ENCODE measurements around the gene CRLF3.

DNA sequence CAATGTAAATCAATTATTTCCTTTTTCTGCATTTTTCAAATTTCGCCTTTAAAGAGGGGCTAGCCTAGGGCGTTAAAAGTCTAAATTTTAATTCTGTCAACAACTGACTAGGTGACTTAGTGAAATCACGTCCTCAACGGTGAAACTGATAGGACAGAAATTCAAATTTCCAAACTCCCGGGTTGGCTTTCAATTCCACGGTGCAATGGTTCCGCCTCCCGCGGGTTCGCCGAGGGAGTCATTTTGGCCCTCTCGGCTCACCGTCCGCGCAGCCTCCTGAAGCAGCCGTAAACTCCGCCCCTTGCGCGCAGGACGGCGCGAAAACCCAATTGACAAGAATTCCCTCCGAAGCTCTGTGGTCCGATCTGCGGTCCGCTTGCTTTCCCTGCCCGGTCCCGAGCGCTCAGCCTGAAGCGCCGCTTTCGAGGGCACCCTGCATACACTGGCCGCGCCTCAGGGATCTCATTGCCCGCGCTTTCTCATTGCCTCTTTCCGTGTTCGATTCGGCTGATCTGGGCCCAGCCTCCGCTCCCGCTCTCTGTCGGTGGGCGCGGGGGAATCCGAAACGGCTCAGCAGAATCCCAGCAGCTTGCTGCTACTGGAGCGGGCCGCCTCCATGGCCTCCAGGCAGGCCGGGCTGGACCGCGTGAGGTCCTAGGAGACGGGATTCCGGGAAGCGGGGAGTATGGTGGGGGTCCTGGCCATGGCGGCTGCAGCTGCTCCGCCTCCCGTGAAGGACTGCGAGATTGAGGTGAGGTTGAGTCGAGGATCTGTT, 7.4 kb upstream of the CRLF3 start, which contains the start of gene ATAD5:
- TF ChIP-seq, protein P1, sequence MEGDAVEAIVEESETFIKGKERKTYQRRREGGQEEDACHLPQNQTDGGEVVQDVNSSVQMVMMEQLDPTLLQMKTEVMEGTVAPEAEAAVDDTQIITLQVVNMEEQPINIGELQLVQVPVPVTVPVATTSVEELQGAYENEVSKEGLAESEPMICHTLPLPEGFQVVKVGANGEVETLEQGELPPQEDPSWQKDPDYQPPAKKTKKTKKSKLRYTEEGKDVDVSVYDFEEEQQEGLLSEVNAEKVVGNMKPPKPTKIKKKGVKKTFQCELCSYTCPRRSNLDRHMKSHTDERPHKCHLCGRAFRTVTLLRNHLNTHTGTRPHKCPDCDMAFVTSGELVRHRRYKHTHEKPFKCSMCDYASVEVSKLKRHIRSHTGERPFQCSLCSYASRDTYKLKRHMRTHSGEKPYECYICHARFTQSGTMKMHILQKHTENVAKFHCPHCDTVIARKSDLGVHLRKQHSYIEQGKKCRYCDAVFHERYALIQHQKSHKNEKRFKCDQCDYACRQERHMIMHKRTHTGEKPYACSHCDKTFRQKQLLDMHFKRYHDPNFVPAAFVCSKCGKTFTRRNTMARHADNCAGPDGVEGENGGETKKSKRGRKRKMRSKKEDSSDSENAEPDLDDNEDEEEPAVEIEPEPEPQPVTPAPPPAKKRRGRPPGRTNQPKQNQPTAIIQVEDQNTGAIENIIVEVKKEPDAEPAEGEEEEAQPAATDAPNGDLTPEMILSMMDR (conservative IDR thresholded peaks at IDR 0.05 in 1 of 2, IDR thresholded peaks at IDR 0.05 in 1 of 2; ENCODE audit: low read depth in 1 of 2, low read length in 2 of 2): no peak
- TF ChIP-seq EZH2 (IDR thresholded peaks at IDR 0.05; ENCODE audit: low read length, missing control alignments): no peak

All from fibroblast of lung (primary cell).